Liver (tissue), 9 donors: ENCODE data around the gene PTH1R. TPM values are rescaled to one million over a fixed set of nuclear protein-coding genes. Genes with fewer than 3 reads are reported as not detected.
A peak's percentile ranks its signal among the peaks of the same experiment; 100 is the strongest.

Experiments
- DNase-seq: peaks from one replicate; pipeline ENCODE4 v3.0.0-alpha.2; 2017; ENCODE audit warnings: low spot score
- H3K27ac ChIP-seq, 2 donors: one replicate each; pipeline ENCODE4 v1.7.0; 2013; ENCODE audit warnings: inconsistent platforms in 2 of 2, low read length in 2 of 2, control low read depth in 1 of 2, low read depth in 1 of 2, mild to moderate bottlenecking in 1 of 2
- H3K27me3 ChIP-seq, 4 donors: one replicate each; pipeline versions ENCODE4 v1.6.1 to v1.7.0; 2013; ENCODE audit warnings: low read length in 3 of 4, inconsistent platforms in 1 of 4, mild to moderate bottlenecking in 1 of 4, moderate library complexity in 1 of 4; ENCODE audit not compliant: control insufficient read depth in 4 of 4, insufficient read depth in 4 of 4
- H3K36me3 ChIP-seq, 4 donors: one replicate each; pipeline versions ENCODE4 v1.6.1 to v1.7.0; 2013; ENCODE audit warnings: low read length in 3 of 4, mild to moderate bottlenecking in 3 of 4, low read depth in 1 of 4, moderate library complexity in 1 of 4; ENCODE audit not compliant: control insufficient read depth in 4 of 4, insufficient read depth in 3 of 4
- H3K4me1 ChIP-seq, 4 donors: one replicate each; pipeline versions ENCODE4 v1.6.1 to v1.7.0; 2013; ENCODE audit warnings: low read length in 3 of 4, mild to moderate bottlenecking in 3 of 4, moderate library complexity in 1 of 4; ENCODE audit not compliant: control insufficient read depth in 4 of 4, insufficient read depth in 4 of 4
- H3K4me3 ChIP-seq, 3 donors: one replicate each; pipeline versions ENCODE4 v1.6.1 to v1.7.0; 2013; ENCODE audit warnings: low read length in 3 of 3, control low read depth in 1 of 3, low read depth in 1 of 3, mild to moderate bottlenecking in 1 of 3
- H3K9ac ChIP-seq, 2 donors: one replicate each; pipeline ENCODE4 v1.7.0; 2013; ENCODE audit warnings: low read length in 2 of 2, mild to moderate bottlenecking in 2 of 2, moderate library complexity in 2 of 2, control low read depth in 1 of 2, low read depth in 1 of 2
- H3K9me3 ChIP-seq, 4 donors: one replicate each; pipeline versions ENCODE4 v1.6.1 to v1.7.0; 2013; ENCODE audit warnings: low read length in 3 of 4; ENCODE audit not compliant: control insufficient read depth in 4 of 4
- FOXA1 ChIP-seq: IDR thresholded peaks from 2 replicates; pipeline ENCODE4 v1.6.1; 2016; ENCODE audit warnings: antibody characterized with exemption
- FOXA2 ChIP-seq: IDR thresholded peaks from 2 replicates; pipeline ENCODE4 v1.6.1; 2016; ENCODE audit warnings: antibody characterized with exemption
- GABPA ChIP-seq, 2 donors: IDR thresholded peaks in 1 of 2; conservative IDR thresholded peaks in 1 of 2; 2 replicates each; pipeline ENCODE4 v1.6.1; 2016; ENCODE audit warnings: antibody characterized with exemption in 2 of 2, mild to moderate bottlenecking in 1 of 2, moderate library complexity in 1 of 2
- HNF4A ChIP-seq, 2 donors: conservative IDR thresholded peaks; 2 replicates each; pipeline ENCODE4 v1.6.1; 2016; ENCODE audit warnings: antibody characterized with exemption in 2 of 2, mild to moderate bottlenecking in 2 of 2
- HNF4G ChIP-seq: IDR thresholded peaks from 2 replicates; pipeline ENCODE4 v1.6.1; 2016; ENCODE audit warnings: antibody characterized with exemption
- JUND ChIP-seq, 2 donors: IDR thresholded peaks; 2 replicates each; pipeline ENCODE4 v1.6.1; 2016; ENCODE audit warnings: antibody characterized with exemption in 2 of 2
- MAX ChIP-seq: IDR thresholded peaks from 2 replicates; pipeline ENCODE4 v1.6.1; 2016; ENCODE audit warnings: antibody characterized with exemption
- NR2F2 ChIP-seq: IDR thresholded peaks from 2 replicates; pipeline ENCODE4 v1.6.1; 2016; ENCODE audit warnings: antibody characterized with exemption
- SP1 ChIP-seq: IDR thresholded peaks from 2 replicates; pipeline ENCODE4 v1.6.1; 2018; ENCODE audit warnings: antibody characterized with exemption, mild to moderate bottlenecking
- TAF1 ChIP-seq: conservative IDR thresholded peaks from 2 replicates; pipeline ENCODE4 v1.6.1; 2016; ENCODE audit warnings: antibody characterized with exemption, mild to moderate bottlenecking
- WGBS: extraction: QIAGEN DNeasy Blood & Tissue Kit; methylation state at CpG from one replicate; pipeline ENCODE4 v1.1.7; 2013; 5-methylcytosine and 5-hydroxymethylcytosine counted together
- polyA plus RNA-seq, 2 donors: library from polyadenylated mRNA; stranded (reverse) in 1 of 2; unstranded in 1 of 2; fragments of 200-250 nt in 1 of 2; fragments of >200 nt in 1 of 2; fragmentation: Nextera tagmentation in 1 of 2; extraction: Ambion mirVana in 1 of 2; gene quantifications; one replicate each; pipeline versions ENCODE4 v1.2.1 to v1.2.3, GENCODE V29; 2013 to 2015
- total RNA-seq, 2 donors: library from RNA; depleted of rRNA; stranded (reverse); fragments of >200 nt; gene quantifications; one replicate each; pipeline ENCODE4 v1.2.3, GENCODE V29; 2014
- TF ChIP-seq, protein P1 (sequence below): fragments of 150-350 bp; IDR thresholded peaks from 2 replicates; pipeline ENCODE4 v1.5.1; 2017; ENCODE audit warnings: improper control_type of control experiment, low read depth, low read length; ENCODE audit not compliant: missing input control
- TF ChIP-seq, protein P2 (sequence below): IDR thresholded peaks from 2 replicates; pipeline ENCODE4 v1.6.1; 2016; ENCODE audit warnings: antibody characterized with exemption
- TF ChIP-seq, protein P3 (sequence below): IDR thresholded peaks from 2 replicates; pipeline ENCODE4 v1.6.1; 2016; ENCODE audit warnings: antibody characterized with exemption
- donor health status: healthy.
- donor health status: healthy.
- donor health status: healthy.
- donor health status: healthy.
- donor health status: healthy.

The PTH1R gene
- total and polyA plus RNA-seq, 4 donors, result 7.2 to 28.4 (median 23.6) TPM

- peaks cover 0 to 8% (median 4%) of the 10 kb centered on the region in 4 donors for H3K36me3 ChIP-seq
- no peaks in the 10 kb centered on the region for H3K27me3 ChIP-seq
- no peaks in the 10 kb centered on the region for H3K9me3 ChIP-seq
- no peak for DNase-seq
- WGBS, result 44% methylated on average over 6 of the region's 6 CpGs
- peak overlapping the region; percentile 19 to 49 for H3K27ac ChIP-seq
- TF ChIP-seq NR2F2 (peak; percentile 62), GABPA (IDR thresholded peaks at IDR 0.05 in 1 of 2, conservative IDR thresholded peaks at IDR 0.05 in 1 of 2) (no peak), HNF4G (no peak), FOXA2 (no peak)
- peaks cover 30 to 69% (median 61%) of the 10 kb centered on the region in 4 donors for H3K4me1 ChIP-seq
- no peak overlapping the region for H3K9ac ChIP-seq
- no peak overlapping the region for H3K4me3 ChIP-seq
Measured at GRCh38 chr3:46931631-46932331, 54.3 kb downstream of the PTH1R start.

DNA sequence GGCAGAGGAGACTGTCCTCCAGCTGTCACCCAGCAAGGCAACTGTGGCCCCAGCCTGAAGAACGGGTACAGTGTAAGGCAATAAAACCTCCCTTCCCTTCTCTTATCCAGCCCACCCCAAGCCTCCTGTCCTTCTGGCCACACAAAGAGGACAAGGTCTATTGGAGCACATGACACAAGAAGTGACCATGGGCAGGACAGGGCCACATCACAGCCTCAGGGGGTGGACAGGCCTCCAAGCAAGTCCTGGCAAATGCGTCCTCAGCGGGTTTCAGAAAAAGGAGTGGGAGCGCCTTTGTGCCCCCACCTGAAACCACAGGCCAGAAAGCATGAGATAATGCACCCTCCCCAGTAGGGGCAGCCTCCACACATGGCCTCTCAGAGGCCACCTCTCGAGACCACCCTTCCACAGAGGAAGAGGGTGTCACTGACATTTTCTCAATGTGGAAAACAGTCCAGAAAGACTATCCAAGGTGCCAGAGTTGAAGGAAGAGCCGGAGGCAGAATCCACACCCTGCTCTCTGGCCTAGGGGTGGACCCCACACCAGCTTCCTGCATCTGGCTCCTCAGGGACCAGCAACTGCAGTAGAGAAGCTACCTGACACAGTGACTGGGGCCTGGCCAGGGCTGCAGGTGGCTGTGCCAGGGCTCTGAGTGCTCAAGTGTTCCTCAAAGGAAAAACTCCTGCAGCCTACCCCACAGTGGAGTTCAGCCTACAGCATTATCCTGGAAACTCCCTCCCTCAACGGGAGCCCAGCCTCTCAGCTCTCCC, 55.1 kb downstream of the PTH1R start:
- DNase-seq, result no peak
- Histone ChIP-seq H3K27me3 (no peaks in the 10 kb centered on the region), H3K27ac (peak overlapping the region; percentile 1 to 19), H3K9ac (no peak overlapping the region), H3K9me3 (no peaks in the 10 kb centered on the region), H3K4me3 (no peak overlapping the region), H3K4me1 (peaks cover 30 to 66% (median 61%) of the 10 kb centered on the region in 4 donors), H3K36me3 (peaks cover 0 to 9% (median 3%) of the 10 kb centered on the region in 4 donors)
- WGBS, result 78% methylated on average over 7 of the region's 7 CpGs
- TF ChIP-seq, protein P1, sequence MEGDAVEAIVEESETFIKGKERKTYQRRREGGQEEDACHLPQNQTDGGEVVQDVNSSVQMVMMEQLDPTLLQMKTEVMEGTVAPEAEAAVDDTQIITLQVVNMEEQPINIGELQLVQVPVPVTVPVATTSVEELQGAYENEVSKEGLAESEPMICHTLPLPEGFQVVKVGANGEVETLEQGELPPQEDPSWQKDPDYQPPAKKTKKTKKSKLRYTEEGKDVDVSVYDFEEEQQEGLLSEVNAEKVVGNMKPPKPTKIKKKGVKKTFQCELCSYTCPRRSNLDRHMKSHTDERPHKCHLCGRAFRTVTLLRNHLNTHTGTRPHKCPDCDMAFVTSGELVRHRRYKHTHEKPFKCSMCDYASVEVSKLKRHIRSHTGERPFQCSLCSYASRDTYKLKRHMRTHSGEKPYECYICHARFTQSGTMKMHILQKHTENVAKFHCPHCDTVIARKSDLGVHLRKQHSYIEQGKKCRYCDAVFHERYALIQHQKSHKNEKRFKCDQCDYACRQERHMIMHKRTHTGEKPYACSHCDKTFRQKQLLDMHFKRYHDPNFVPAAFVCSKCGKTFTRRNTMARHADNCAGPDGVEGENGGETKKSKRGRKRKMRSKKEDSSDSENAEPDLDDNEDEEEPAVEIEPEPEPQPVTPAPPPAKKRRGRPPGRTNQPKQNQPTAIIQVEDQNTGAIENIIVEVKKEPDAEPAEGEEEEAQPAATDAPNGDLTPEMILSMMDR, result no peak
- TF ChIP-seq FOXA2, result no peak
- TF ChIP-seq MAX, result no peak
- no peak for TF ChIP-seq HNF4A (conservative IDR thresholded peaks at IDR 0.05)
- no peak for TF ChIP-seq FOXA1
- no peak for TF ChIP-seq SP1
- no peak for TF ChIP-seq TAF1
- TF ChIP-seq, protein P2, sequence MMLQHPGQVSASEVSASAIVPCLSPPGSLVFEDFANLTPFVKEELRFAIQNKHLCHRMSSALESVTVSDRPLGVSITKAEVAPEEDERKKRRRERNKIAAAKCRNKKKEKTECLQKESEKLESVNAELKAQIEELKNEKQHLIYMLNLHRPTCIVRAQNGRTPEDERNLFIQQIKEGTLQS, result no peak
- TF ChIP-seq HNF4G, result no peak
- TF ChIP-seq, protein P3, sequence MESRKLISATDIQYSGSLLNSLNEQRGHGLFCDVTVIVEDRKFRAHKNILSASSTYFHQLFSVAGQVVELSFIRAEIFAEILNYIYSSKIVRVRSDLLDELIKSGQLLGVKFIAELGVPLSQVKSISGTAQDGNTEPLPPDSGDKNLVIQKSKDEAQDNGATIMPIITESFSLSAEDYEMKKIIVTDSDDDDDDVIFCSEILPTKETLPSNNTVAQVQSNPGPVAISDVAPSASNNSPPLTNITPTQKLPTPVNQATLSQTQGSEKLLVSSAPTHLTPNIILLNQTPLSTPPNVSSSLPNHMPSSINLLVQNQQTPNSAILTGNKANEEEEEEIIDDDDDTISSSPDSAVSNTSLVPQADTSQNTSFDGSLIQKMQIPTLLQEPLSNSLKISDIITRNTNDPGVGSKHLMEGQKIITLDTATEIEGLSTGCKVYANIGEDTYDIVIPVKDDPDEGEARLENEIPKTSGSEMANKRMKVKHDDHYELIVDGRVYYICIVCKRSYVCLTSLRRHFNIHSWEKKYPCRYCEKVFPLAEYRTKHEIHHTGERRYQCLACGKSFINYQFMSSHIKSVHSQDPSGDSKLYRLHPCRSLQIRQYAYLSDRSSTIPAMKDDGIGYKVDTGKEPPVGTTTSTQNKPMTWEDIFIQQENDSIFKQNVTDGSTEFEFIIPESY, result no peak
- TF ChIP-seq NR2F2, result no peak
- no peak for TF ChIP-seq JUND (IDR thresholded peaks at IDR 0.05)
